Ishikawa (cell line): ENCODE results near the gene CCDC188.

Experiments used
- FOXM1 ChIP-seq: IDR thresholded peaks from 2 replicates; pipeline ENCODE4 v1.6.1; 2012; ENCODE audit warnings: low read depth, borderline replicate concordance
- TF ChIP-seq, protein P1 (sequence below): IDR thresholded peaks from 2 replicates; pipeline ENCODE4 v1.6.1; 2012

DNA sequence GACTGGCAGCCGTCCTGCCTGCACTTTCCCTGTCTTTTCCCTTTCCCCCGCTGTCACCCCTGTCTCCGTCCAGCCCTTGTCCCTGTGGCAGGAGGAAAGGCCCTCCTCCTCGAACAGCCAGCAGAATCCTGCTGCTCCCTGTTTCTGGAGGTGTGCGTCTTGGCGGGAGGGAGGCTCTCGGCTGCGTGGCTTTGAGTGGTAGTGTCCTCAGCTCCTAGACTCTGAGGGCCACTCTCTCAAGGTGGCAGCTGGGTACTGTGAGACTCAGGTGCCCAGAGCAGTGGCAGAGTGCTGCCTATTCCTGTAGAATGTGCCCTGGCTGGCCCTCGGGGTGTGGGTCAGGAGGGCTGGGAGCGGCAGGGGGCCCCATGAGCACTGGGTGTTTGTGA is 44.0 kb downstream of the CCDC188 start:
- TF ChIP-seq, protein P1, sequence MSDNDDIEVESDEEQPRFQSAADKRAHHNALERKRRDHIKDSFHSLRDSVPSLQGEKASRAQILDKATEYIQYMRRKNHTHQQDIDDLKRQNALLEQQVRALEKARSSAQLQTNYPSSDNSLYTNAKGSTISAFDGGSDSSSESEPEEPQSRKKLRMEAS: no peak
- TF ChIP-seq FOXM1: no peak
